Common myeloid progenitor, CD34-positive (primary cell): Measurements from ENCODE around the gene CAPN1.
A peak's percentile ranks its signal among the peaks of the same experiment; 100 is the strongest.

Source experiments
- CTCF ChIA-PET: fragments of 350-600 bp; sonication (Branson Sonifier 250); formaldehyde crosslinking; loops from one replicate; lab custom pipeline; 2021; ENCODE audit warnings: antibody characterized with exemption; lab: Charles Lee
- POLR2A ChIA-PET: fragments of 350-600 bp; sonication (Branson Sonifier 250); formaldehyde crosslinking; loops from one replicate; lab custom pipeline; 2021; ENCODE audit warnings: antibody characterized with exemption; lab: Charles Lee
- DNase-seq, 3 donors: peaks; one replicate each; pipeline versions ENCODE4 v3.0.0 to v3.0.0-alpha.2; 2013
- H3K27ac ChIP-seq, 2 experiments: 1 replicate in 1 of 2; 2 replicates in 1 of 2; pipeline ENCODE4 v1.7.0; 2013; ENCODE audit warnings: inconsistent platforms in 2 of 2, low read length in 2 of 2, mild to moderate bottlenecking in 2 of 2, low read depth in 1 of 2, moderate library complexity in 1 of 2; ENCODE audit not compliant: severe bottlenecking in 2 of 2, insufficient read depth in 1 of 2, poor library complexity in 1 of 2
- H3K27me3 ChIP-seq, 5 experiments: replicated peaks in 2 of 5; 1 replicate in 3 of 5; 2 replicates in 2 of 5; pipeline versions ENCODE4 v1.6.1 to v1.7.0; 2013; ENCODE audit warnings: low read length in 4 of 5, mild to moderate bottlenecking in 2 of 5, moderate library complexity in 2 of 5, inconsistent platforms in 1 of 5; ENCODE audit not compliant: insufficient read depth in 5 of 5, control insufficient read depth in 4 of 5
- H3K36me3 ChIP-seq, 4 experiments: 1 replicate in 2 of 4; 2 replicates in 2 of 4; pipeline versions ENCODE4 v1.6.1 to v1.7.0; 2013; ENCODE audit warnings: low read length in 3 of 4, control low read depth in 1 of 4, mild to moderate bottlenecking in 1 of 4; ENCODE audit not compliant: control insufficient read depth in 4 of 4, insufficient read depth in 4 of 4
- H3K4me1 ChIP-seq, 4 experiments: 1 replicate in 3 of 4; 2 replicates in 1 of 4; pipeline versions ENCODE4 v1.6.1 to v1.7.1; 2013; ENCODE audit warnings: low read length in 3 of 4, mild to moderate bottlenecking in 3 of 4, control low read depth in 1 of 4, inconsistent platforms in 1 of 4, moderate library complexity in 1 of 4; ENCODE audit not compliant: control insufficient read depth in 4 of 4, insufficient read depth in 4 of 4; ENCODE audit errors: control extremely low read depth in 1 of 4
- H3K4me3 ChIP-seq, 7 experiments: 1 replicate in 4 of 7; 2 replicates in 3 of 7; pipeline versions ENCODE4 v1.5.1 to v1.7.0; 2013; ENCODE audit warnings: mild to moderate bottlenecking in 7 of 7, low read length in 6 of 7, moderate library complexity in 6 of 7, inconsistent platforms in 2 of 7, low read depth in 2 of 7, control low read depth in 1 of 7; ENCODE audit not compliant: insufficient read depth in 4 of 7, control insufficient read depth in 1 of 7; ENCODE audit errors: extremely low read depth in 1 of 7
- H3K9me3 ChIP-seq, 5 experiments: 1 replicate in 4 of 5; 2 replicates in 1 of 5; pipeline versions ENCODE4 v1.6.1 to v1.7.1; 2013; ENCODE audit warnings: low read length in 4 of 5, mild to moderate bottlenecking in 2 of 5, inconsistent platforms in 1 of 5, low read depth in 1 of 5, moderate library complexity in 1 of 5; ENCODE audit not compliant: control insufficient read depth in 4 of 5, insufficient read depth in 2 of 5; ENCODE audit errors: control extremely low read depth in 1 of 5
- WGBS: methylation state at CpG from one replicate; pipeline ENCODE4 v1.1.5; 2013; ENCODE audit not compliant: insufficient coverage; 5-methylcytosine and 5-hydroxymethylcytosine counted together

Gene CAPN1

DNA sequence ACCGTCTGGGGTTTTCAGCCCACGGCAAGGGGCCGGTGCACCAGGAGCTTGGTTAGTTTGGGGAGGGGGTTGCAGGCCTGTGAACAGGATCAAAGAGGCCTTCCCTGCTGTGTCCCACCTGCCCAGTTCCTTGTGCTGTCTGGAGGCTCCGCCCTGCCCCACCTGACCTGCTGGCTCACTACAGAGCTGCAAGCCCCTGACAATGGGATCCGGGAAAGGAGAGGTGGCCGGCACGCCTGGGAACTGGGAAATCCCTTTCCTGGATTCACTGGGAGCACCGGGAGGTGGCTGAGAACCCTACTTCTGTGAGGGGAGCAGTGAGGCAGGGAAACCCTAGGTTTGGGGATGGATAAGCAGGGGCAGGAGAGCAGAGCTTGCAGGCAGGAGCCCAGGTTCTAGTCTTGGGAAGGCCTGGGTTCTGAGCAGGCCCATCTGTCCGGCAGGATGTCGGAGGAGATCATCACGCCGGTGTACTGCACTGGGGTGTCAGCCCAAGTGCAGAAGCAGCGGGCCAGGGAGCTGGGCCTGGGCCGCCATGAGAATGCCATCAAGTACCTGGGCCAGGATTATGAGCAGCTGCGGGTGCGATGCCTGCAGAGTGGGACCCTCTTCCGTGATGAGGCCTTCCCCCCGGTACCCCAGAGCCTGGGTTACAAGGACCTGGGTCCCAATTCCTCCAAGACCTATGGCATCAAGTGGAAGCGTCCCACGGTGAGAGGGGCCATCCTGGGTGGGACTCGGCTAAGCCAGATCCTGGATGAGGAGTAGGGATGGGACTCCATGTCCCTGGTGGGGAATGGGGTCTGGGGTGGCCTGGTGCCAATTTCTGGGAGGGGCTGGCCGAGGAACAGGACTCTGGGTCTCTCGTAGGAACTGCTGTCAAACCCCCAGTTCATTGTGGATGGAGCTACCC, 786 bp downstream of the CAPN1 start:
- Histone ChIP-seq H3K27me3 (no peaks in the 10 kb centered on the region), H3K4me3 (peak overlapping the region; percentile 28 to 96 (median 81)), H3K9me3 (no peaks in the 10 kb centered on the region), H3K27ac (peak overlapping the region; percentile 74 to 89), H3K36me3 (peaks cover 3 to 38% (median 29%) of the 10 kb centered on the region in 4 experiments), H3K4me1 (peaks cover 0 to 28% (median 22%) of the 10 kb centered on the region in 4 experiments)
- 50% methylated on average over 18 of the region's 23 CpGs for WGBS
- DNase-seq: no peak
- ChIA-PET CTCF (interaction anchor here (0.9 to 5.1 kb wide), 15 partner anchors 15 to 152 kb away, joined by 3 to 39 read pairs (median 5); partner anchors contain the start of genes FAU, MRPL49, TM7SF2 and ZNHIT2), POLR2A (interaction anchor here (1.1 to 4.0 kb wide), 5 partner anchors 49 to 74 kb away, joined by 3 to 44 read pairs (median 9); partner anchors contain the start of genes FAU, MRPL49, SYVN1 and ZNHIT2)

DNA sequence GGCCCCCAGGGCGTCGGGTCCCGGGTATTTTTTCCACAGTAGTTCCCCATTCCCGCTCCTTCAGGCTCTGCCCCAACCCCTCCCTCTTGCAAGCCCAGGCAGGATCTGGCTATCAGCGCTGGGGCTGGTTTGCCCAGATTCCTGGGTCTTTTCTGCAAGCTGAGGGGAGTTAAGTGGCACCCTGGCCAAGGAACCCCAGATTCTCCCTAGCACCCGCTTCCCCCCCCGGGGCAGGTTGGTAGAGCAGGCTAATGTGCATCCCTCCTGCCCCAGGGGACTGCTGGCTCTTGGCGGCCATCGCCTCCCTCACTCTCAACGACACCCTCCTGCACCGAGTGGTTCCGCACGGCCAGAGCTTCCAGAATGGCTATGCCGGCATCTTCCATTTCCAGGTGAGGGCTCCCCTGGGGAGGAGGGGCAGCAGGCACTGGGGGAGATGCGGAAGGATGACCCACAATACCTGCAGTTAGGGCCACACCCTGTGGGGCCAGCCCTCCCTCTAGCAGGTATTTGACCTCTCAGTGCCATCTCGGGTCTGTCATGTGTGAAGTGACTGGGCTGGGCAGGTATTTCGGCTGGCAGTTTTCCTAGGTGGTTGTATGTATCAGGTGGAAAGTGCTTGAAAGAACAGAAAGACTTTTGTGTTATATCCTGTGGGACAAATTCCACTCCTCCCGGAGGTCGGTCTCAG, 1.6 kb downstream of the CAPN1 start:
- no peak for DNase-seq
- POLR2A ChIA-PET: interaction anchor here (2.2 to 4.0 kb wide), 2 partner anchors 49 to 66 kb away, joined by 11 to 44 read pairs; partner anchors contain the start of genes SYVN1 and ZNHIT2
- 93% methylated on average over 19 of the region's 19 CpGs for WGBS
- no peaks in the 10 kb centered on the region for H3K9me3 ChIP-seq
- H3K27me3 ChIP-seq: no peaks in the 10 kb centered on the region
- peaks cover 3 to 44% (median 36%) of the 10 kb centered on the region in 4 experiments for H3K36me3 ChIP-seq
- H3K4me3 ChIP-seq: peak overlapping the region in 2 of 7 experiments; percentile 81 to 91
- H3K4me1 ChIP-seq: peaks cover 0 to 28% (median 22%) of the 10 kb centered on the region in 4 experiments
- CTCF ChIA-PET: interaction anchor here (0.9 to 5.1 kb wide), 8 partner anchors 14 to 85 kb away, joined by 3 to 39 read pairs (median 10); partner anchors contain the start of genes FAU, MRPL49 and TM7SF2
- H3K27ac ChIP-seq: peak overlapping the region in 1 of 2 experiments; percentile 89

DNA sequence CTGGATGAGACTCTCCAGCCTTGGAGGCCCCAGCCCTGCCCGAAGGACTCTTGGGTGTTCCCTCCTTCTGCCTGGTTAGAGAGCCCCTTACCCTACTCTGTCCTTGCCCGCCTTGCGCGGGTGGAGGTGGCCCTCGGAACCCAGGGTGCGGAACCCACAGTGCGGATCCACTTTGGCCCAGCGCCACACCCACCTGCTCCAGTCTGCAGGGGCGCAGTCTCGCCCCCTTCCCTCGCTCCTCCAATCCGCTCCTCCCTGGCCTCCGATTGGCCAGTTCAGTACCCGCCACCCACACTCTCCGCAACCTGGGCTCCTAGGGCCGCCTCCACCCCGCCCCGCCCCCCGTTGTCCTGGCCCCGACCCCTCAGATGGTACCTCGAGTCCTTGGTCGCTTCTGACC, 2.4 kb downstream of the CAPN1 start:
- no peak for DNase-seq
- H3K27ac ChIP-seq: no peak overlapping the region
- H3K9me3 ChIP-seq: no peaks in the 10 kb centered on the region
- peaks cover 0 to 28% (median 22%) of the 10 kb centered on the region in 4 experiments for H3K4me1 ChIP-seq
- POLR2A ChIA-PET: no interaction called here
- peaks cover 3 to 52% (median 42%) of the 10 kb centered on the region in 4 experiments for H3K36me3 ChIP-seq
- H3K27me3 ChIP-seq: no peaks in the 10 kb centered on the region
- H3K4me3 ChIP-seq: no peak overlapping the region
- WGBS: 98% methylated on average over 17 of the region's 22 CpGs
- CTCF ChIA-PET: interaction anchor here (1.9 kb wide), 1 partner anchor 74 kb away, joined by 6 read pairs; no protein-coding TSS in a partner anchor

DNA sequence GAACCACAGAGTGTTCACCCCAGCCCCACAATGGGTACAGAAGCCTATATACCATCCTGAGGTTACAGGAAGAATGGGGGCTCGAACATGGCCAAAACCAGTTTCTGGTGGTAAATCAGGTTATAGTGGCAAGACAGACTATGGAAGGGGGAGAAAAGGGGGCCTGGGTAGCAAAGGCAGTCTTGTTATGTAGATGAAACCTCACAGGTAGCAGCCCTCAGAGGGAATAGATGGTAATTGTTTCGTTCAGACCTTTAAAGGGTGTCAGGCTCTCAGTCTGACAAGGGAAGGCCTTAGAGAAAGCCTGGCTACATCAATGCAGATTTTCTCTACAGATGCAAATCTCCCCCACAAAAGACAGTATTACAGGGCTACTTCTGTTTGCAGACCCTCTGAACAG, 3.4 kb downstream of the CAPN1 start:
- POLR2A ChIA-PET: no interaction called here
- H3K36me3 ChIP-seq: peaks cover 11 to 62% (median 50%) of the 10 kb centered on the region in 4 experiments
- H3K27me3 ChIP-seq: no peaks in the 10 kb centered on the region

DNA sequence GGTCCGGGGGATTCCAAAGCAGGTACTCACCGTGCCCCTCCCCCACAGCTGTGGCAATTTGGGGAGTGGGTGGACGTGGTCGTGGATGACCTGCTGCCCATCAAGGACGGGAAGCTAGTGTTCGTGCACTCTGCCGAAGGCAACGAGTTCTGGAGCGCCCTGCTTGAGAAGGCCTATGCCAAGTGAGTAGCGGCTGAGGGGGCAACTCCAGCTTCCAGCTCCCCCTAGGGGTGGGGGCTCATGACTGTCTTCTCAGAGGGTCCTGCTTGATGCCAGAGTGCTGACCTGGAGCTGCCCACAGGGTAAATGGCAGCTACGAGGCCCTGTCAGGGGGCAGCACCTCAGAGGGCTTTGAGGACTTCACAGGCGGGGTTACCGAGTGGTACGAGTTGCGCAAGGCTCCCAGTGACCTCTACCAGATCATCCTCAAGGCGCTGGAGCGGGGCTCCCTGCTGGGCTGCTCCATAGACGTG, 4.2 kb downstream of the CAPN1 start:
- Histone ChIP-seq H3K9me3 (no peaks in the 10 kb centered on the region), H3K27ac (no peak overlapping the region), H3K36me3 (peaks cover 11 to 68% (median 56%) of the 10 kb centered on the region in 4 experiments), H3K4me3 (no peak overlapping the region), H3K27me3 (no peaks in the 10 kb centered on the region), H3K4me1 (peaks cover 0 to 17% (median 13%) of the 10 kb centered on the region in 4 experiments)
- DNase-seq: peak in 2 of 3 donors; percentile 32 to 36
- ChIA-PET CTCF (interaction anchor here (0.6 to 1.9 kb wide), 13 partner anchors 11 to 637 kb away, joined by 3 to 6 read pairs (median 3); partner anchors contain the start of gene ARL2), POLR2A (no interaction called here)
- WGBS: 93% methylated on average over 12 of the region's 18 CpGs

More for the DNA sequence above, 3.4 kb downstream of the CAPN1 start:
- WGBS: 100% methylated on average over 1 of the region's 2 CpGs
- no peaks in the 10 kb centered on the region for H3K9me3 ChIP-seq
- no peak overlapping the region for H3K27ac ChIP-seq
- CTCF ChIA-PET: interaction anchor here (1.0 to 1.9 kb wide), 9 partner anchors 11 to 171 kb away, joined by 3 to 6 read pairs (median 4); partner anchors contain the start of gene ARL2
- H3K4me3 ChIP-seq: no peak overlapping the region
- peaks cover 0 to 25% (median 20%) of the 10 kb centered on the region in 4 experiments for H3K4me1 ChIP-seq
- no peak for DNase-seq

- no peaks in the 10 kb centered on the region for H3K9me3 ChIP-seq
- DNase-seq: no peak
- no peaks in the 10 kb centered on the region for H3K27me3 ChIP-seq
- no peak overlapping the region for H3K4me3 ChIP-seq
- 97% methylated on average over 9 of the region's 9 CpGs for WGBS
- ChIA-PET POLR2A (no interaction called here), CTCF (interaction anchor here (0.6 to 1.6 kb wide), 4 partner anchors 11 to 638 kb away, joined by 3 to 6 read pairs (median 3); partner anchors contain the start of gene ARL2)
- peaks cover 11 to 73% (median 56%) of the 10 kb centered on the region in 4 experiments for H3K36me3 ChIP-seq
- no peak overlapping the region for H3K27ac ChIP-seq
- H3K4me1 ChIP-seq: peaks cover 0 to 15% (median 12%) of the 10 kb centered on the region in 4 experiments
Measured at GRCh38 chr11:65186701-65187100, 5.0 kb downstream of the CAPN1 start.
